C4-2B (cell line): ENCODE data around the gene COL23A1.
A peak's percentile ranks its signal among the peaks of the same experiment; 100 is the strongest.

Experiments
- ZFX ChIP-seq: fragments of 450-650 bp; IDR thresholded peaks from 2 replicates; pipeline ENCODE4 v1.6.1; 2017
- TF ChIP-seq, protein P1 (sequence below): fragments of 450-650 bp; conservative IDR thresholded peaks from 2 replicates; pipeline ENCODE4 v1.5.1; 2017; ENCODE audit warnings: mild to moderate bottlenecking

DNA sequence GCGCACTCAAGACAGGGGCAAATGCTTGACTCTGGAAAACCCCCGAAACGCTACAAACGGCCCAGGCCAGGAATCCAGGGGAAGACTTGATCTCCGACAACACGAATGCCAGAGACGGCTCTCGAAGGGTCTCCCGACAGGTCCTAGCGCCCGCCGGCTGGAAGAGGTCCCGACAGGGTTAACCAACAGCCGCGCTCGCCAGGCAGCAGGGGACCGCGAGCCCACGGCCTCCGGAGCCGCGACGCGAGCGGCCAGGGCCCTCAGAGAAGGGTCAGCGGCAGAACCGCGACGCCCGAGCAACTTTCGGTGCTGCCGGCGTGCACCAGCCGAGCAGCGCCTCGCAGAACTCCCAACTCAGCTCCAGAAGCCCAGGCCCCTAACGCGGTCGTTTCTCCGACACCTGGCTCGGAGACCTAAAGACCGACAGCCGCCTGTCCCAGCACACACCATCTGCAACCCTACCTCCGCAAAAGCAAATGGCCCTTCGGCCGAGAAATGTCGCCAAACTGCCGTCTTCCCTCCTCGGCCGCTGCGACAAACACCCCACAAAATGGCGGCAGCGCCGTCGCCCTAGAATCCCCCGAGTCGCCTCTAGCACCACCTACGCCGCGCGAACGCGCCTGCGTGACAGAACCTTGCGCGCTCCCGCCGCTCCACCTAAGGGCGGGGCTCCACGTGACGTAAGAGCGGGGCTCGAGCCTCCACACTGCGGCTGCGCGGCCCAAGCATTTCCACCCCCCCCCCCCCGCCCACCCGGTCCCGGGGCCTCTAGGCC is 36.5 kb upstream of the COL23A1 start, which contains the start of gene CLK4:
- TF ChIP-seq, protein P1, sequence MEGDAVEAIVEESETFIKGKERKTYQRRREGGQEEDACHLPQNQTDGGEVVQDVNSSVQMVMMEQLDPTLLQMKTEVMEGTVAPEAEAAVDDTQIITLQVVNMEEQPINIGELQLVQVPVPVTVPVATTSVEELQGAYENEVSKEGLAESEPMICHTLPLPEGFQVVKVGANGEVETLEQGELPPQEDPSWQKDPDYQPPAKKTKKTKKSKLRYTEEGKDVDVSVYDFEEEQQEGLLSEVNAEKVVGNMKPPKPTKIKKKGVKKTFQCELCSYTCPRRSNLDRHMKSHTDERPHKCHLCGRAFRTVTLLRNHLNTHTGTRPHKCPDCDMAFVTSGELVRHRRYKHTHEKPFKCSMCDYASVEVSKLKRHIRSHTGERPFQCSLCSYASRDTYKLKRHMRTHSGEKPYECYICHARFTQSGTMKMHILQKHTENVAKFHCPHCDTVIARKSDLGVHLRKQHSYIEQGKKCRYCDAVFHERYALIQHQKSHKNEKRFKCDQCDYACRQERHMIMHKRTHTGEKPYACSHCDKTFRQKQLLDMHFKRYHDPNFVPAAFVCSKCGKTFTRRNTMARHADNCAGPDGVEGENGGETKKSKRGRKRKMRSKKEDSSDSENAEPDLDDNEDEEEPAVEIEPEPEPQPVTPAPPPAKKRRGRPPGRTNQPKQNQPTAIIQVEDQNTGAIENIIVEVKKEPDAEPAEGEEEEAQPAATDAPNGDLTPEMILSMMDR: no peak
- TF ChIP-seq ZFX: peak; percentile 90
